Dedifferentiated amniotic fluid mesenchymal stem cell (primary cell): Measurements from ENCODE around the gene SMC3.

Experiments
- DNase-seq: peaks from one replicate; pipeline ENCODE4 v3.0.0-alpha.2; 2016; ENCODE audit errors: extremely low spot score

Gene SMC3

DNA sequence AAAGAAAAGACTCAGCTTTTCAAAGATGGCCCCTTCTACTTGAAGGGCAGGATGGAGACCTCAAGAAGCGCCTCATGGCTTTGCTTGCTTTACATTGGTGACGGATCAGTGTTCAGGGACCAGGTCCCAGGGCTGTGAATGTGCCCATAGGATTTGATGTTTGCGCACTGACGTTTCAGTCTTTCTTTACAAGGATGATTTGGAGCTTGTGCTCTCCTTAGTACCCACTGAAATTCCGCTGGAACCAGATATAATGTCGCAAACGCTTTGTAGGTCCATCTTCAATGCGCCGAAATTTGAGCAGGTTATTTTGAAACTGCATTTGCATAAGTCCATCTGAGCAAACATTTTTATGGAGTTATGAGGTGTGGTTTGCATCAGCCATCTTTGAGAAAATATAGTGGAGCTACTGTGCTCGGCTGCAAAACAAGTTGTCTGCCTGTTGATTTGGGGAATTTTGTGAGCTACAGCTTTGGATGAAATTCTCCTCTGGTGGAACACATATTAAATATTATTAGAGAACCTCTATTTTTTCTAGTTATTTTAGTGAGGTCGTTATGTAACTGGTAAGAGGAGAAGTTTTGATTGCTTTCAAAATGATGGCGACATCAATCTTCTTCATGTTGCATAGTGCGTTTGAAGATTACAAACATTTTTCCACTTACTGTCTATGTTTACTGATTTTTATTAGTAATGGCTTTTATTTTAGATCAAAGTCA, 79.1 kb downstream of the SMC3 start:
- DNase-seq = no peak

DNA sequence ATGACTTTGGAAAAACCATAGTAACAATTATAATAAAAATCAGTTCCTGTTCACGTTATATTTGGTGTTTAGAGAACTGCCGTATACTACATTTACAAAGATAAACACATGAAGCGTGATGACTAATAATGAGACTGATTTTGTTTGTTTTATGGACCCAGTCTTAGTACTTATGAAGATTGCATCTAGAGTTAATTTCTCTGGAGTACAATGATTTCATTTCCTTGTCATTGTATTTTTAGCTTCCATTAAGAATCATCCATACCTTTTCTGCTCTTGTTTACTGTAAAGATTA, 79.6 kb downstream of the SMC3 start:
- DNase-seq = no peak

- no peak for DNase-seq
Observed at GRCh38 chr10:110648692-110649346, 81.3 kb downstream of the SMC3 start.

DNA sequence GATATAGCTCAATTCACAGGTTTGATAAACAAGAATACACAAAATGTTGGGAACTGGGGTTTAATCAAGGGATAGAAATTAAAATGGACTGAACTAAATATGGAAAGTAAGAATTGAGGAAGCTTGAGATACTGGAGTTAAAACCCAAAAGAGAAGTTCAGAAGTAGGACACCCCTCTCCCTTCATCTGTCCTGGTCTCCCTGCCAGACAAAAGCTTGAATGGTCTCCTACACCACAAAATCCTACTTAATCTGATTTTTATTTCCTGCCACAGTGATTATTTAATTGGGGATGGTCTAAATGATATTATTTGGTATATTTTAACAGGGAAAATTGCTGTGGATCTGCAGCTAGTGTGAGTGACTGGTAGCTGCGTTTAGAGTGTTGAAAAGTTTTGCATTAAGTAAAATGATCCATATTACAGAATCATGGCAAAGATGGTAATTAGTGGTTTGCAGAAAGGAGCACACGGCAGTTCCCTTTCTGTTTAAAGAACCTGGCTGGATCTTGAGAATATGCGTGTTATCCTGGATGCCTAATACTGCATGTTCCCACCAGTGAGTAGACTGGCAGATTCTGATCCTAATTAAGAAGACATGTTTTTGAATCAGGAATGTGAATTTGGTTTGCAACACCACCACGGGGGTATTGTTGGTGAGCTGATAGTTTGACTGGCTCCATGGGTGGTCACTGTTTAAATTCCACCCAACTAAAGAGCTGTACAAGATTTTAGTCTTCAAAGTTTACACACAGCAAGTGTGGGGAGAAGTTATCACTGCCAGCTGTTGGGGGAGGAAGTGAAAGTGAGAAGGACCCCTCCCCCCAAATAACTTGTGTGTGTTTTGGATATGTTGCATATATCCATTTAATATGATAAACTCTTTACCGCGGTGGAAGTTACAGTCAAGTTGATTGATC, 82.1 kb downstream of the SMC3 start:
- no peak for DNase-seq

- no peak for DNase-seq
Observed at GRCh38 chr10:110650265-110650668, 82.8 kb downstream of the SMC3 start.

DNA sequence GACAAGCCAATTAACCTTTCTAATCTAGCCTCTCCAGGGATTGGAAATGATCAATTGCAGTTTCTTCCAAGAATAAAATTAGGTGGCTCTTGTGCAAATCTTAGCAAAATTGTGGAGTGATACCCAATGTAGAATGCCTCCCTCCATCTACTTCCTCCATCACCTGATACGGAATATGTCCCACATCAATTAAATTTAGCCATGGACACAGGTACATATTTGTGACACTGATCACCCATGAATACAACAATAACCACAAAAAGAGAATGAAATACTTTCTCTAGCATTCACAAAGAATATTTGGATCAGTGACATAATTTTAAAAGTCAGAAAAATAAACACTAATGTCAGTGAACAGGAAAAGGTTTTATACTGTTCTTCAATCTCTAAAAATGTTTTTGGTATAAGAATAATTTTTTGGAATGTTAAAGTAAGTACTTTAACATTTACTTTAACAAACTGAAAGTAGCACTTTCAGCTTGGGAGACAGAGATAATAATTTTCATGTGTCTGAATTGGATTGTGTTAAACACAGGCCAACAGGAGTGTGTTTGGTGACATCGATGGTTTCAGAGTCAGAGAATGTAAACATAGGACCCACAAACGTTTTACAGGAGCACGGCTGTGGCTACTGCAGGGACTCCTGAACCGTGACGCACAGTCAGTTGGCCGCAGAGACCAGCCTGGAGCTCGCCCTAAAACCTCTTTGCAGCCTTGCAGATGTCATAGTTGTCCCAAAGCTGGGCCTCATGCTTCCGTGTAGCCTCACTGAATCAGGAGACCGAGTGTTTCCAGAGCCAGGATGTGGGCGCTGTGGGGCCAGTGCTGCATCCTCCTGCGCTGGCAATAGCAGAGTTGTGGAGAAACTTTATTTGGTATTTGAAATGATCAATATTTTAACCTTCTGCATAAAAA, 83.8 kb downstream of the SMC3 start:
- no peak for DNase-seq

DNA sequence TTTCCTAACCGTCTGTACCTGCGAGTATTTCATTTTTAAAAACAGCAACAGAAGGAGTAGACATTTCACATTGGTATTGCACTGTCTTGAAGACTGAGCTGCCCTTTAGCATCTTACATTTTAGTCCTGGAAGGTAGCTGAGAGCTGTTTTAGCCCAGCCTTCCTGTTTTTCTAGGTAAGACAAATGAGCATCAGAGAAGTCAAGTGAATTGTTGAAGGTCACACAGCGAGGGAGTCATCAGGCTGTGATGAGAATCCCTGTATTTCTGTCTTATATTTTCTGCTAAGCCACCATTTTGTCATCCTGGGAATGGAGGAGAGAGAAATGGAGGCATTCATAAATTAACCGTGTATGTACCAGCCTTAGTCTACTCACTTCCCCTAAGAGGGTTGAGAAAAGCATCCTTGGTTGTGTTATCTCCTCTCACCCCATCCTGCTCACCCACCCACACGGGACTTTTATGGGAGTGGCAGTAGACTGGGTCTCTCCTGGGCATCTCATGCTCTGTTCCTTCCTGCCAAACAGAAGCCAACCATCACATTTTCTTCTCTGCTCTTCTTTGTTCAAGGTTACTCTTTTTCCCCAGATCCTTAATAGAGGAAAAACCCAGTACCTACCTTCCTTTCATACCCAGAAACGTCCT, 85.1 kb downstream of the SMC3 start:
- DNase-seq = no peak
